ENCODE measurements around the gene IQCE.

Gene IQCE

GRCh38 chr7:2645274-2645868, 86.6 kb downstream of the IQCE start:
- H3K4me3 ChIP-seq (ENCODE audit: low read depth, low read length), result no peak overlapping the region
- DNase-seq (ENCODE audit: low read depth), result peak; percentile 19
- TF ChIP-seq CTCF (conservative IDR thresholded peaks at IDR 0.05; ENCODE audit: low read depth, low read length), result no peak

GRCh38 chr7:2646336-2646679, 87.5 kb downstream of the IQCE start:
- TF ChIP-seq CTCF (conservative IDR thresholded peaks at IDR 0.05; ENCODE audit: low read depth, low read length), result no peak
- no peak overlapping the region for H3K4me3 ChIP-seq (ENCODE audit: low read depth, low read length)
- no peak for DNase-seq (ENCODE audit: low read depth)

- no peak overlapping the region for H3K4me3 ChIP-seq (ENCODE audit: low read depth, low read length)
- no peak for DNase-seq (ENCODE audit: low read depth)
- no peak for TF ChIP-seq CTCF (conservative IDR thresholded peaks at IDR 0.05; ENCODE audit: low read depth, low read length)
Observed at GRCh38 chr7:2646680-2647571, 88.1 kb downstream of the IQCE start.

- no peak overlapping the region for H3K4me3 ChIP-seq (ENCODE audit: low read depth, low read length)
- no peak for TF ChIP-seq CTCF (conservative IDR thresholded peaks at IDR 0.05; ENCODE audit: low read depth, low read length)
- DNase-seq (ENCODE audit: low read depth), result no peak
Observed at GRCh38 chr7:2647594-2648172, 88.9 kb downstream of the IQCE start.

GRCh38 chr7:2649139-2649838, 90.5 kb downstream of the IQCE start:
- no peak for DNase-seq (ENCODE audit: low read depth)
- H3K4me3 ChIP-seq (ENCODE audit: low read depth, low read length), result no peak overlapping the region
- TF ChIP-seq CTCF (conservative IDR thresholded peaks at IDR 0.05; ENCODE audit: low read depth, low read length), result no peak

GRCh38 chr7:2649991-2650390, 91.2 kb downstream of the IQCE start:
- no peak for TF ChIP-seq CTCF (conservative IDR thresholded peaks at IDR 0.05; ENCODE audit: low read depth, low read length)
- no peak for DNase-seq (ENCODE audit: low read depth)
- H3K4me3 ChIP-seq (ENCODE audit: low read depth, low read length), result no peak overlapping the region

Data from choroid plexus epithelial cell (primary cell).